NCI-H2107 (cell line): ENCODE results near the gene MAD1L1.
"Not testable (repeated sequence)": the region's sequence is repeated elsewhere in the genome, so short reads cannot be mapped to it uniquely, and the experiment has no call there.

Experiments
- DNase-seq: peaks from one replicate; lab custom pipeline; 2025; lab: John Stamatoyannopoulos, UW

Gene MAD1L1

GRCh38 chr7:1971946-1972654, 260.6 kb downstream of the MAD1L1 start:
- DNase-seq, result no peak

GRCh38 chr7:1970895-1971294, 261.9 kb downstream of the MAD1L1 start:
- DNase-seq, result no peak

GRCh38 chr7:1970285-1970660, 262.5 kb downstream of the MAD1L1 start:
- not testable (repeated sequence) for DNase-seq

GRCh38 chr7:1969459-1970284, 263.1 kb downstream of the MAD1L1 start:
- no peak for DNase-seq

GRCh38 chr7:1968397-1969111, 264.2 kb downstream of the MAD1L1 start:
- no peak for DNase-seq

GRCh38 chr7:1967512-1968396, 265.0 kb downstream of the MAD1L1 start:
- no peak for DNase-seq

- no peak for DNase-seq
These were observed 266.0 kb downstream of the MAD1L1 start for GRCh38 chr7:1966631-1967200.

GRCh38 chr7:1965579-1966294, 267.0 kb downstream of the MAD1L1 start:
- no peak for DNase-seq

- no peak for DNase-seq
These were observed 267.7 kb downstream of the MAD1L1 start for GRCh38 chr7:1964913-1965578.

GRCh38 chr7:1964211-1964912, 268.4 kb downstream of the MAD1L1 start:
- no peak for DNase-seq

GRCh38 chr7:1963575-1963974, 269.2 kb downstream of the MAD1L1 start:
- no peak for DNase-seq

- DNase-seq, result no peak
These were observed 271.0 kb downstream of the MAD1L1 start for GRCh38 chr7:1961701-1962276.

- DNase-seq, result no peak
These were observed 273.4 kb downstream of the MAD1L1 start for GRCh38 chr7:1959305-1959704.

- no peak for DNase-seq
These were observed 275.1 kb downstream of the MAD1L1 start for GRCh38 chr7:1957471-1958225.

GRCh38 chr7:1956611-1957470, 275.9 kb downstream of the MAD1L1 start:
- DNase-seq, result no peak

GRCh38 chr7:1956141-1956540, 276.6 kb downstream of the MAD1L1 start:
- DNase-seq, result no peak

GRCh38 chr7:1954366-1955004, 278.3 kb downstream of the MAD1L1 start:
- no peak for DNase-seq
